HCT116 (cell line): ENCODE data around the gene SLX9. TPM values are rescaled to one million over a fixed set of nuclear protein-coding genes. Genes with fewer than 3 reads are reported as not detected.

Source experiments
- ATAC-seq: fragments of 200-7000 bp; cut with Tn5 transposase; 2 replicates; pipeline ENCODE4 v1.9.1; 2020; ENCODE audit warnings: mild to moderate bottlenecking, moderate library complexity
- BruUV-seq: library from RNA; stranded (reverse); fragments of 400-500 nt; replicated peaks from 2 replicates; lab custom pipeline; 2021; lab: Mats Ljungman, UMichigan
- CTCF ChIA-PET: fragments of 300-600 bp; sonication (Branson Sonifier 250); formaldehyde crosslinking; loops from one replicate; lab custom pipeline; 2021; ENCODE audit warnings: antibody characterized with exemption; lab: Charles Lee
- POLR2A ChIA-PET: fragments of 300-600, 350-600 bp; sonication (Branson Sonifier 250); formaldehyde crosslinking; loops from one replicate; lab custom pipeline; 2021; ENCODE audit warnings: antibody characterized with exemption; lab: Charles Lee
- RAD21 ChIA-PET, 2 experiments: fragments of 300-600 bp; sonication (Branson Sonifier 250); formaldehyde crosslinking; loops; one replicate each; lab custom pipeline; 2023; ENCODE audit warnings: low total read pairs in 2 of 2; ENCODE audit not compliant: uncharacterized antibody in 2 of 2, unreplicated experiment in 2 of 2, low non-redundant PET in 1 of 2; lab: Charles Lee
- DNase-seq: peaks from one replicate; pipeline ENCODE4 v3.0.0-alpha.2; 2010; ENCODE audit warnings: low read depth, low spot score
- H2AFZ ChIP-seq: fragments of 200-600 bp; shearing (Covaris generic), sonication (generic); 2 replicates; pipeline ENCODE4 v1.6.1; 2017; ENCODE audit warnings: low read depth, mixed run types, mixed read lengths, antibody characterized with exemption, low read length; ENCODE audit not compliant: poor library complexity, severe bottlenecking
- H3K27ac ChIP-seq: 2 replicates; pipeline ENCODE4 v1.5.1; 2012; ENCODE audit warnings: low read depth, low read length
- H3K27me3 ChIP-seq: fragments of 200-600 bp; sonication (generic); 2 replicates; pipeline ENCODE4 v1.6.1; 2016; ENCODE audit warnings: mixed run types, low read length, mixed read lengths; ENCODE audit not compliant: insufficient read depth
- H3K36me3 ChIP-seq, 2 experiments: fragments of 200-500 bp in 1 of 2; fragments of 200-600 bp in 1 of 2; sonication (Bioruptor generic) in 1 of 2; sonication (generic) in 1 of 2; 2 replicates each; pipeline versions ENCODE4 v1.5.1 to v1.6.1; 2014 to 2016; ENCODE audit warnings: low read length in 2 of 2, inconsistent platforms in 1 of 2, mixed read lengths in 1 of 2, mixed run types in 1 of 2; ENCODE audit not compliant: insufficient read depth in 2 of 2, control insufficient read depth in 1 of 2
- H3K4me1 ChIP-seq, 2 experiments: fragments of 200-600 bp in 1 of 2; sonication (generic) in 1 of 2; 2 replicates each; pipeline versions ENCODE4 v1.5.1 to v1.6.1; 2012 to 2017; ENCODE audit warnings: low read length in 2 of 2, inconsistent platforms in 1 of 2, mild to moderate bottlenecking in 1 of 2, mixed read lengths in 1 of 2, mixed run types in 1 of 2, moderate library complexity in 1 of 2; ENCODE audit not compliant: insufficient read depth in 2 of 2, control insufficient read depth in 1 of 2
- H3K4me2 ChIP-seq: fragments of 200-600 bp; sonication (generic); 2 replicates; pipeline ENCODE4 v1.6.1; 2017; ENCODE audit warnings: mixed run types, low read length, mixed read lengths
- H3K4me3 ChIP-seq, 2 experiments: fragments of 200-600 bp in 1 of 2; sonication (generic) in 1 of 2; replicated peaks in 1 of 2; 2 replicates each; pipeline ENCODE4 v1.5.1; 2011 to 2016; ENCODE audit warnings: low read length in 2 of 2, control low read depth in 1 of 2, low read depth in 1 of 2, mild to moderate bottlenecking in 1 of 2, mixed read lengths in 1 of 2, mixed run types in 1 of 2
- H3K79me2 ChIP-seq: fragments of 200-600 bp; sonication (generic); 2 replicates; pipeline ENCODE4 v1.6.1; 2017; ENCODE audit warnings: mild to moderate bottlenecking, mixed run types, low read length, moderate library complexity, mixed read lengths; ENCODE audit not compliant: insufficient read depth
- H3K9ac ChIP-seq: fragments of 200-600 bp; sonication (generic); 2 replicates; pipeline ENCODE4 v1.6.1; 2016; ENCODE audit warnings: low read length, mixed read lengths
- H3K9me2 ChIP-seq: fragments of 200-600 bp; sonication (generic), shearing (Covaris generic); 2 replicates; pipeline ENCODE4 v1.6.1; 2017; ENCODE audit warnings: mixed run types, mild to moderate bottlenecking, moderate library complexity; ENCODE audit not compliant: insufficient read depth
- H3K9me3 ChIP-seq, 2 experiments: fragments of 200-500 bp in 1 of 2; fragments of 200-600 bp in 1 of 2; sonication (Bioruptor generic) in 1 of 2; sonication (generic) in 1 of 2; 2 replicates each; pipeline ENCODE4 v1.6.1; 2014 to 2017; ENCODE audit warnings: low read length in 2 of 2, mixed read lengths in 2 of 2, inconsistent platforms in 1 of 2, low read depth in 1 of 2, mild to moderate bottlenecking in 1 of 2, mixed run types in 1 of 2, moderate library complexity in 1 of 2; ENCODE audit not compliant: control insufficient read depth in 1 of 2, insufficient read depth in 1 of 2
- H4K20me1 ChIP-seq: fragments of 200-600 bp; sonication (generic), shearing (Covaris generic); 2 replicates; pipeline ENCODE4 v1.6.1; 2017; ENCODE audit warnings: mixed run types, mild to moderate bottlenecking, moderate library complexity; ENCODE audit not compliant: insufficient read depth
- ATF3 ChIP-seq: IDR thresholded peaks from 2 replicates; pipeline ENCODE4 v1.6.1; 2012
- EGR1 ChIP-seq: IDR thresholded peaks from 2 replicates; pipeline ENCODE4 v1.6.1; 2012; ENCODE audit warnings: low read depth
- JUND ChIP-seq: IDR thresholded peaks from 2 replicates; pipeline ENCODE4 v1.6.1; 2012
- MAX ChIP-seq: IDR thresholded peaks from 2 replicates; pipeline ENCODE4 v1.6.1; 2012
- POLR2A ChIP-seq: IDR thresholded peaks from 2 replicates; pipeline ENCODE4 v1.7.0; 2011; ENCODE audit warnings: borderline replicate concordance; ENCODE audit not compliant: insufficient read depth, insufficient read length; ENCODE audit errors: extremely low read depth
- RAD21 ChIP-seq: IDR thresholded peaks from 2 replicates; pipeline ENCODE4 v1.6.1; 2012; ENCODE audit warnings: low read depth, mild to moderate bottlenecking
- SIN3A ChIP-seq: IDR thresholded peaks from 2 replicates; pipeline ENCODE4 v1.6.1; 2012; ENCODE audit warnings: low read depth
- SP1 ChIP-seq: IDR thresholded peaks from 2 replicates; pipeline ENCODE4 v1.6.1; 2012; ENCODE audit warnings: low read depth
- ZFX ChIP-seq: fragments of 450-650 bp; IDR thresholded peaks from 2 replicates; pipeline ENCODE4 v1.6.1; 2017
- intact Hi-C: fragments of 100-400 bp; cut with micrococcal nuclease; formaldehyde crosslinking; loops from 2 replicates; pipeline ENCODE4 v1.10.0; 2022
- total RNA-seq: library from RNA; stranded (reverse); gene quantifications from one replicate; pipeline ENCODE4 v1.2.1, GENCODE V29; 2021; ENCODE audit not compliant: unreplicated experiment

The SLX9 gene
- total RNA-seq, 1 experiment from 2014 or later, result 61.9 TPM

- no peaks in the 10 kb centered on the region for H3K9me2 ChIP-seq
- CTCF ChIA-PET, result no interaction called here
- no peak overlapping the region for H3K4me3 ChIP-seq
- H3K79me2 ChIP-seq, result no peaks in the 10 kb centered on the region
- RAD21 ChIA-PET, result no interaction called here
- DNase-seq (no peak), ATAC-seq (no peak)
- no peak overlapping the region for H3K4me2 ChIP-seq
- H3K27me3 ChIP-seq, result no peaks in the 10 kb centered on the region
- no peak overlapping the region for H3K9ac ChIP-seq
- BruUV-seq, result no TSS peak
- POLR2A ChIA-PET, result no interaction called here
- H3K36me3 ChIP-seq, result no peaks in the 10 kb centered on the region
- no peak for TF ChIP-seq SIN3A
- no peak for TF ChIP-seq SP1
- no peak for TF ChIP-seq POLR2A
- TF ChIP-seq EGR1, result no peak
- H3K27ac ChIP-seq, result no peak overlapping the region
- intact Hi-C loops, result loop anchor here (5.0 kb wide), 1 partner anchor 36 kb away; no protein-coding TSS in a partner anchor
- no peak overlapping the region for H2AFZ ChIP-seq
- no peaks in the 10 kb centered on the region for H4K20me1 ChIP-seq
- no peaks in the 10 kb centered on the region for H3K4me1 ChIP-seq
- H3K9me3 ChIP-seq, result no peaks in the 10 kb centered on the region
These were observed 48.8 kb upstream of the SLX9 start for GRCh38 chr21:44890961-44891541.

GRCh38 chr21:44891631-44892031, 48.2 kb upstream of the SLX9 start:
- no peak for DNase-seq
- ChIA-PET POLR2A (no interaction called here), RAD21 (no interaction called here), CTCF (interaction anchor here (0.7 to 2.3 kb wide), 5 partner anchors 58 to 249 kb away, joined by 3 to 22 read pairs (median 6); no protein-coding TSS in a partner anchor)
- no peak overlapping the region for H3K9ac ChIP-seq
- H3K27ac ChIP-seq, result no peak overlapping the region
- no peak for ATAC-seq
- H3K9me2 ChIP-seq, result no peaks in the 10 kb centered on the region
- H3K4me3 ChIP-seq, result no peak overlapping the region
- H3K27me3 ChIP-seq, result no peaks in the 10 kb centered on the region
- TF ChIP-seq ATF3 (no peak), ZFX (no peak), MAX (no peak), JUND (no peak), RAD21 (no peak)
- no peaks in the 10 kb centered on the region for H3K9me3 ChIP-seq
- intact Hi-C loops, result loop anchor here (5.0 kb wide), 1 partner anchor 36 kb away; no protein-coding TSS in a partner anchor
- no peak overlapping the region for H3K4me2 ChIP-seq
- no peaks in the 10 kb centered on the region for H3K79me2 ChIP-seq
- BruUV-seq, result no TSS peak
- no peaks in the 10 kb centered on the region for H3K36me3 ChIP-seq
- H2AFZ ChIP-seq, result no peak overlapping the region
- no peaks in the 10 kb centered on the region for H3K4me1 ChIP-seq
- H4K20me1 ChIP-seq, result no peaks in the 10 kb centered on the region
